ENCODE measurements around the gene B3GLCT. TPM values are rescaled to one million over a fixed set of nuclear protein-coding genes. Genes with fewer than 3 reads are reported as not detected.

B3GLCT gene
- polyA plus RNA-seq, 4 donors, result 18.5 to 41.8 (median 24.3) TPM

Other genes with a start within 250 kb of the B3GLCT start
- gene HSPH1, start 38.1 kb upstream of the B3GLCT start, polyA plus RNA-seq (ENCODE audit: insufficient read length in 4 of 4), result 100 to 1,000 TPM; 103 to 157 (median 138) TPM

Data from left renal pelvis (tissue), 4 donors.